GM12878 (cell line): ENCODE results near the gene CENPQ. TPM values are rescaled to one million over a fixed set of nuclear protein-coding genes. Genes with fewer than 3 reads are reported as not detected.

ENCODE experiments used
- ATAC-seq: fragments of 200-7000 bp; cut with Tn5 transposase; 3 replicates; pipeline ENCODE4 v1.9.1; 2020; ENCODE audit warnings: mild to moderate bottlenecking, moderate library complexity
- BruUV-seq: library from RNA; stranded (reverse); fragments of 400-500 nt; replicated peaks from 2 replicates; lab custom pipeline; 2021; lab: Mats Ljungman, UMichigan
- CTCF ChIA-PET: fragments of 300-600 bp; sonication (Branson Sonifier 250); formaldehyde crosslinking; extraction: SDS; loops from one replicate; lab custom pipeline; 2021; ENCODE audit warnings: inconsistent platforms; lab: Yijun Ruan, JAX
- POLR2A ChIA-PET: fragments of 350-600 bp; formaldehyde crosslinking; extraction: SDS; loops from one replicate; lab custom pipeline; 2021; ENCODE audit warnings: inconsistent platforms; lab: Charles Lee
- RAD21 ChIA-PET: fragments of 300-600 bp; sonication (Branson Sonifier 250); formaldehyde crosslinking; loops from one replicate; lab custom pipeline; 2023; ENCODE audit warnings: antibody characterized with exemption; ENCODE audit not compliant: unreplicated experiment; lab: Charles Lee
- SMC1A ChIA-PET: fragments of 300-600 bp; sonication (Branson Sonifier 250); formaldehyde crosslinking; loops from one replicate; lab custom pipeline; 2023; ENCODE audit not compliant: unreplicated experiment, uncharacterized antibody; lab: Charles Lee
- DNase-seq: peaks from one replicate; pipeline ENCODE4 v3.0.0-alpha.2; 2011; ENCODE audit warnings: low read depth, low spot score
- FAIRE-seq: peaks from 3 replicates; lab custom pipeline; 2011; peaks lifted over from hg19 to GRCh38; lab: Jason Lieb, UNC
- H2AFZ ChIP-seq: 2 replicates; pipeline ENCODE4 v1.6.0; 2011; ENCODE audit warnings: low read depth, low read length, control low read depth; ENCODE audit not compliant: control insufficient read depth
- H3K27ac ChIP-seq: 2 replicates; pipeline ENCODE4 v1.5.1; 2011; ENCODE audit warnings: control low read depth; ENCODE audit not compliant: control insufficient read depth, insufficient read depth
- H3K27me3 ChIP-seq, 2 experiments: replicated peaks in 1 of 2; 2 replicates each; pipeline versions ENCODE4 v1.6.0 to v1.6.1; 2011; ENCODE audit warnings: low read length in 1 of 2; ENCODE audit not compliant: control insufficient read depth in 2 of 2, insufficient read depth in 2 of 2
- H3K36me3 ChIP-seq, 2 experiments: 2 replicates each; pipeline ENCODE4 v1.5.1; 2011; ENCODE audit warnings: low read length in 1 of 2; ENCODE audit not compliant: control insufficient read depth in 2 of 2, insufficient read depth in 2 of 2
- H3K4me1 ChIP-seq: 2 replicates; pipeline ENCODE4 v1.6.1; 2011; ENCODE audit warnings: mild to moderate bottlenecking, low read length, moderate library complexity, mixed read lengths; ENCODE audit not compliant: control insufficient read depth, insufficient read depth
- H3K4me2 ChIP-seq: 2 replicates; pipeline ENCODE4 v1.6.0; 2011; ENCODE audit warnings: control low read depth; ENCODE audit not compliant: control insufficient read depth, insufficient read depth
- H3K4me3 ChIP-seq: fragments of 200-600 bp; sonication (generic); 2 replicates; pipeline ENCODE4 v1.5.1; 2016
- H3K79me2 ChIP-seq: 2 replicates; pipeline ENCODE4 v1.6.0; 2011; ENCODE audit warnings: low read length; ENCODE audit not compliant: control insufficient read depth, insufficient read depth
- H3K9ac ChIP-seq: 2 replicates; pipeline ENCODE4 v1.8.0; 2011; ENCODE audit warnings: low read length, control low read depth, mixed read lengths; ENCODE audit not compliant: control insufficient read depth, insufficient read depth
- H3K9me3 ChIP-seq: replicated peaks from 3 replicates; pipeline ENCODE4 v1.5.1; 2011; ENCODE audit warnings: mild to moderate bottlenecking, low read length; ENCODE audit not compliant: control insufficient read depth, insufficient read depth
- H4K20me1 ChIP-seq: 2 replicates; pipeline ENCODE4 v1.6.0; 2011; ENCODE audit not compliant: control insufficient read depth, insufficient read depth
- BMI1 ChIP-seq: fragments of 450-650 bp; IDR thresholded peaks from 2 replicates; pipeline ENCODE4 v1.6.1; 2016; ENCODE audit warnings: mild to moderate bottlenecking, moderate library complexity, borderline replicate concordance
- HDGF ChIP-seq: fragments of 450-650 bp; IDR thresholded peaks from 2 replicates; pipeline ENCODE4 v1.6.1; 2016; ENCODE audit warnings: antibody characterized with exemption
- NR2C1 ChIP-seq: fragments of 450-650 bp; IDR thresholded peaks from 2 replicates; pipeline ENCODE4 v1.6.1; 2017; ENCODE audit warnings: antibody characterized with exemption, mild to moderate bottlenecking, moderate library complexity
- POLR2AphosphoS2 ChIP-seq: IDR thresholded peaks from 2 replicates; pipeline ENCODE4 v1.6.1; 2011; ENCODE audit warnings: low read depth, mild to moderate bottlenecking, low read length, improper control_type of control experiment, moderate library complexity
- RAD21 ChIP-seq: IDR thresholded peaks from 2 replicates; pipeline ENCODE4 v1.6.1; 2011; ENCODE audit warnings: mild to moderate bottlenecking, low read depth, low read length, moderate library complexity; ENCODE audit not compliant: insufficient read depth
- SMAD1 ChIP-seq: fragments of 450-650 bp; IDR thresholded peaks from 2 replicates; pipeline ENCODE4 v1.6.1; 2018; ENCODE audit warnings: mild to moderate bottlenecking, low read depth; ENCODE audit not compliant: partially characterized antibody
- SMAD5 ChIP-seq: IDR thresholded peaks from 2 replicates; pipeline ENCODE4 v1.6.1; 2016; ENCODE audit warnings: antibody characterized with exemption, low read depth
- WGBS: methylation state at CpG from one replicate; pipeline ENCODE4 v1.1.6; 2016; ENCODE audit warnings: low lambda C conversion rate; ENCODE audit not compliant: insufficient replicate concordance, insufficient coverage; ENCODE audit errors: missing lambda C conversion rate; 5-methylcytosine and 5-hydroxymethylcytosine counted together
- in situ Hi-C: fragments of 300-500 bp; cut with MboI; formaldehyde crosslinking; loops from 9 replicates; pipeline ENCODE4 v1.14.3; 2018; ENCODE audit warnings: mixed read lengths
- intact Hi-C: fragments of 100-400 bp; cut with micrococcal nuclease; formaldehyde crosslinking; loops from one replicate; pipeline ENCODE4 v1.14.2; 2022; ENCODE audit not compliant: unreplicated experiment
- polyA plus RNA-seq, 11 experiments: library from polyadenylated mRNA; depleted of rRNA in 4 of 11; unstranded in 6 of 11; stranded (reverse) in 5 of 11; fragments of >200 nt; fragmentation: Nextera tagmentation in 4 of 11; fragmentation: Illumina TruSeq in 1 of 11; extraction: Ambion mirVana in 4 of 11; extraction: Trizol in 1 of 11; gene quantifications; 1 replicate in 1 of 11; 2 replicates in 10 of 11; pipeline versions ENCODE4 v1.2.1 to v1.2.3, GENCODE V29; 2011 to 2016; ENCODE audit warnings: inconsistent platforms in 2 of 11, missing spikeins in 2 of 11, low read depth in 1 of 11
- total RNA-seq, 4 experiments: library from RNA; depleted of rRNA in 3 of 4; stranded (reverse); fragments of >200 nt in 3 of 4; fragmentation: Illumina TruSeq in 1 of 4; extraction: Trizol in 1 of 4; gene quantifications; 2 replicates each; pipeline versions ENCODE4 v1.2.1 to v1.2.3, GENCODE V29; 2013 to 2021
- TF ChIP-seq, protein P1 (sequence below): IDR thresholded peaks from 2 replicates; pipeline ENCODE4 v1.6.1; 2011; ENCODE audit warnings: low read depth, mild to moderate bottlenecking, low read length, moderate library complexity, borderline replicate concordance; ENCODE audit errors: extremely low read depth
- TF ChIP-seq, protein P2 (sequence below), 3 experiments: IDR thresholded peaks in 2 of 3; conservative IDR thresholded peaks in 1 of 3; 2 replicates each; pipeline ENCODE4 v1.5.1; 2011; ENCODE audit warnings: low read depth in 3 of 3, low read length in 3 of 3, mild to moderate bottlenecking in 3 of 3, control low read depth in 2 of 3, moderate library complexity in 2 of 3, inconsistent platforms in 1 of 3, mixed read lengths in 1 of 3; ENCODE audit not compliant: control insufficient read depth in 2 of 3, insufficient read depth in 1 of 3; ENCODE audit errors: extremely low read depth in 1 of 3
- TF ChIP-seq, protein P3 (sequence below): fragments of 450-650 bp; IDR thresholded peaks from 2 replicates; pipeline ENCODE4 v1.6.1; 2017; ENCODE audit warnings: low read depth, mild to moderate bottlenecking, moderate library complexity

Gene CENPQ
- total and polyA plus RNA-seq, 10 of the 15 experiments (the other 5 are each of a cell fraction or from before 2014, with no cell fraction given) = 7.4 to 34.2 (median 17.8) TPM

DNA sequence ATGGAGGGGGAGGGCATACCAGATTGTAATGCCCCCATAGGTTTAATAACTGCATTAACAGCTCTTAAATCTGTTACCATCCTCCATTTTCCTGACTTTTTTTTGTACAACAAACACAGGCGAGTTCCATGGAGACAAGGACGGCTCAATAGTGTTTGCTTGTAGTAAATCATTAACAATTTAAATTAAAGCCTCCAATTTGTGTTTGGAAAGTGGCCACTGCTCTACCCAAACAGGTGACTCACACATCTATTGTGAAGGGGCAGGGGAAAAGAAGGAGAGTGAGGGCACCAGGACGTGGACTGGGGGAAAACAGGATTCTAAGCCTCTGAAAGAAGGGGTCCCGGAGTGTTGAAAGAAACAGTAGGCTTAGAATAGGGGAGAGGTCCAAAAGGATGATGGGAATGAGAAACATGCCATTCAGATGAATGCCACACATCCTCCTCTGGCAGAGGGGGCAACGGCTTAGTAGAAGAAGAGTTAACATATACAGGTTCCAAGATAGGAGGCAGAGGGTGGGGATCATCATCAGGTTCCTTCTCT, 43.5 kb downstream of the CENPQ start:
- no peaks in the 10 kb centered on the region for H3K27me3 ChIP-seq
- no peaks in the 10 kb centered on the region for H3K36me3 ChIP-seq
- DNase-seq (no peak), ATAC-seq (no peak)
- no peaks in the 10 kb centered on the region for H3K4me1 ChIP-seq
- in situ Hi-C loops (no loop called here), intact Hi-C loops (no loop called here)
- H3K4me2 ChIP-seq = no peak overlapping the region
- no peaks in the 10 kb centered on the region for H4K20me1 ChIP-seq
- H2AFZ ChIP-seq = no peak overlapping the region
- ChIA-PET SMC1A (no interaction called here), CTCF (no interaction called here)
- TF ChIP-seq, protein P1, sequence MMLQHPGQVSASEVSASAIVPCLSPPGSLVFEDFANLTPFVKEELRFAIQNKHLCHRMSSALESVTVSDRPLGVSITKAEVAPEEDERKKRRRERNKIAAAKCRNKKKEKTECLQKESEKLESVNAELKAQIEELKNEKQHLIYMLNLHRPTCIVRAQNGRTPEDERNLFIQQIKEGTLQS = no peak
- TF ChIP-seq RAD21 (no peak), POLR2AphosphoS2 (no peak), SMAD5 (no peak), BMI1 (no peak)
- TF ChIP-seq, all 136 proteins: peak for 0
- Histone ChIP-seq H3K9me3 (no peaks in the 10 kb centered on the region), H3K27ac (no peak overlapping the region), H3K4me3 (no peak overlapping the region), H3K79me2 (no peaks in the 10 kb centered on the region), H3K9ac (no peak overlapping the region)
- 2% methylated on average over 5 of the region's 5 CpGs for WGBS
- no TSS peak for BruUV-seq
- FAIRE-seq = no peak
- RAD21 ChIA-PET = no interaction called here
- POLR2A ChIA-PET = no interaction called here

DNA sequence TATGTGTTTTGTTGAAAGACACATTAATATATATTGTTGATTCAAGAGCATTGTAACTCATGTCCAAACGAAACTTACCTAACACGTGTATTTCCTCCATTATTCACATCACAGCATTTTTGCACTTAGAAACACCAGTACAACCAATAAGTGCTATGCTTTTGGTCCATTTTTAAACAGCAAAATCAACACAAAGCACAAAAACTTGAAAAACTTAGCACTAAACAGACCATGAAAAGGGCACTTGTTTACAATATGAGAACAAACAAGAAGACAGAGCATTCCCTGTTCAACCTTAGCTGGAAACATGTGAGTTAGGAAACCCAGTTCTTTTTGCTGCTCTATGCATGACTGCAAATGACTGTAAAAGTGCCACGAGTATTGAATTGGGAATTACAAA, 46.2 kb downstream of the CENPQ start:
- CTCF ChIA-PET = no interaction called here
- H3K27ac ChIP-seq = no peak overlapping the region
- ATAC-seq = no peak
- TF ChIP-seq HDGF = no peak
- TF ChIP-seq, protein P2, sequence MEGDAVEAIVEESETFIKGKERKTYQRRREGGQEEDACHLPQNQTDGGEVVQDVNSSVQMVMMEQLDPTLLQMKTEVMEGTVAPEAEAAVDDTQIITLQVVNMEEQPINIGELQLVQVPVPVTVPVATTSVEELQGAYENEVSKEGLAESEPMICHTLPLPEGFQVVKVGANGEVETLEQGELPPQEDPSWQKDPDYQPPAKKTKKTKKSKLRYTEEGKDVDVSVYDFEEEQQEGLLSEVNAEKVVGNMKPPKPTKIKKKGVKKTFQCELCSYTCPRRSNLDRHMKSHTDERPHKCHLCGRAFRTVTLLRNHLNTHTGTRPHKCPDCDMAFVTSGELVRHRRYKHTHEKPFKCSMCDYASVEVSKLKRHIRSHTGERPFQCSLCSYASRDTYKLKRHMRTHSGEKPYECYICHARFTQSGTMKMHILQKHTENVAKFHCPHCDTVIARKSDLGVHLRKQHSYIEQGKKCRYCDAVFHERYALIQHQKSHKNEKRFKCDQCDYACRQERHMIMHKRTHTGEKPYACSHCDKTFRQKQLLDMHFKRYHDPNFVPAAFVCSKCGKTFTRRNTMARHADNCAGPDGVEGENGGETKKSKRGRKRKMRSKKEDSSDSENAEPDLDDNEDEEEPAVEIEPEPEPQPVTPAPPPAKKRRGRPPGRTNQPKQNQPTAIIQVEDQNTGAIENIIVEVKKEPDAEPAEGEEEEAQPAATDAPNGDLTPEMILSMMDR (IDR thresholded peaks at IDR 0.05 in 2 of 3, conservative IDR thresholded peaks at IDR 0.05 in 1 of 3; ENCODE audit: control insufficient read depth in 2 of 3, extremely low read depth in 1 of 3, insufficient read depth in 1 of 3, low read depth in 3 of 3, low read length in 3 of 3) = no peak
- TF ChIP-seq NR2C1 = no peak
- TF ChIP-seq, protein P3, sequence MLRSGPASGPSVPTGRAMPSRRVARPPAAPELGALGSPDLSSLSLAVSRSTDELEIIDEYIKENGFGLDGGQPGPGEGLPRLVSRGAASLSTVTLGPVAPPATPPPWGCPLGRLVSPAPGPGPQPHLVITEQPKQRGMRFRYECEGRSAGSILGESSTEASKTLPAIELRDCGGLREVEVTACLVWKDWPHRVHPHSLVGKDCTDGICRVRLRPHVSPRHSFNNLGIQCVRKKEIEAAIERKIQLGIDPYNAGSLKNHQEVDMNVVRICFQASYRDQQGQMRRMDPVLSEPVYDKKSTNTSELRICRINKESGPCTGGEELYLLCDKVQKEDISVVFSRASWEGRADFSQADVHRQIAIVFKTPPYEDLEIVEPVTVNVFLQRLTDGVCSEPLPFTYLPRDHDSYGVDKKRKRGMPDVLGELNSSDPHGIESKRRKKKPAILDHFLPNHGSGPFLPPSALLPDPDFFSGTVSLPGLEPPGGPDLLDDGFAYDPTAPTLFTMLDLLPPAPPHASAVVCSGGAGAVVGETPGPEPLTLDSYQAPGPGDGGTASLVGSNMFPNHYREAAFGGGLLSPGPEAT = no peak
- TF ChIP-seq SMAD1 = no peak

More for the DNA sequence above, 46.2 kb downstream of the CENPQ start:
- SMC1A ChIA-PET = no interaction called here
- no TSS peak for BruUV-seq
- no peaks in the 10 kb centered on the region for H3K79me2 ChIP-seq
- H3K36me3 ChIP-seq = no peaks in the 10 kb centered on the region
- H3K9ac ChIP-seq = no peak overlapping the region
- H2AFZ ChIP-seq = no peak overlapping the region
- H4K20me1 ChIP-seq = no peaks in the 10 kb centered on the region
- H3K27me3 ChIP-seq = no peaks in the 10 kb centered on the region
- POLR2A ChIA-PET = no interaction called here
- RAD21 ChIA-PET = no interaction called here
- FAIRE-seq = no peak
- intact Hi-C loops = no loop called here
- H3K4me2 ChIP-seq = no peak overlapping the region
- H3K4me1 ChIP-seq = no peaks in the 10 kb centered on the region
- H3K4me3 ChIP-seq = no peak overlapping the region
- no peak for DNase-seq
- no peaks in the 10 kb centered on the region for H3K9me3 ChIP-seq
- WGBS = 0% methylated on average over 3 of the region's 3 CpGs
- in situ Hi-C loops = no loop called here
